ENCODE measurements around the gene HIPK3.

- TF ChIP-seq POLR2A (IDR thresholded peaks at IDR 0.05; ENCODE audit: low read length) (no peak), GATA1 (IDR thresholded peaks at IDR 0.05; ENCODE audit: low read depth, low read length) (no peak)
These were observed 8.7 kb upstream of the HIPK3 start for GRCh38 chr11:33248416-33248971.
